HepG2 (cell line): Measurements from ENCODE around the gene RUNDC1. TPM values are rescaled to one million over a fixed set of nuclear protein-coding genes. Genes with fewer than 3 reads are reported as not detected.
A peak's percentile ranks its signal among the peaks of the same experiment; 100 is the strongest.

Experiments
- AGO2 ChIP-seq: fragments of 200-400 bp; formaldehyde crosslinking; optimal IDR thresholded peaks from 2 replicates; pipeline ENCODE3; 2017; ENCODE audit warnings: mild to moderate bottlenecking, low read depth, low read length, moderate library complexity
- HDAC6 ChIP-seq: fragments of 200-600 bp; sonication (generic); IDR thresholded peaks from 2 replicates; pipeline ENCODE4 v1.7.0; 2017; ENCODE audit warnings: mild to moderate bottlenecking, antibody characterized with exemption, low read length, low read depth
- KAT7 ChIP-seq: IDR thresholded peaks from 2 replicates; pipeline ENCODE4 v1.6.1; 2018; ENCODE audit warnings: borderline replicate concordance, missing compliant biosample characterization
- RFX5 ChIP-seq: IDR thresholded peaks from 2 replicates; pipeline ENCODE4 v1.6.1; 2011; ENCODE audit warnings: low read depth, low read length, improper control_type of control experiment
- SMAD1 ChIP-seq: sonication (generic); formaldehyde crosslinking; IDR thresholded peaks from 2 replicates; pipeline ENCODE4 v1.4.0; 2020; ENCODE audit warnings: missing genetic modification reagents, low read depth, mild to moderate bottlenecking, borderline replicate concordance
- SP4 ChIP-seq: sonication (generic); formaldehyde crosslinking; IDR thresholded peaks from 2 replicates; pipeline ENCODE4 v1.8.1; 2023; ENCODE audit warnings: mild to moderate bottlenecking, missing genetic modification reagents
- SRF ChIP-seq: IDR thresholded peaks from 2 replicates; pipeline ENCODE4 v1.6.1; 2011; ENCODE audit warnings: mild to moderate bottlenecking, low read depth, low read length, moderate library complexity
- ZFP36L2 ChIP-seq: sonication (generic); formaldehyde crosslinking; IDR thresholded peaks from 2 replicates; pipeline ENCODE4 v1.4.0; 2020; ENCODE audit warnings: missing genetic modification reagents
- ZFP37 ChIP-seq: sonication (generic); formaldehyde crosslinking; IDR thresholded peaks from 2 replicates; pipeline ENCODE4 v1.4.0; 2020; ENCODE audit warnings: missing genetic modification reagents, borderline replicate concordance
- ZNF724P ChIP-seq: sonication (generic); formaldehyde crosslinking; IDR thresholded peaks from 2 replicates; pipeline ENCODE4 v1.8.0; 2022; ENCODE audit warnings: missing genetic modification reagents, borderline replicate concordance
- ZSCAN20 ChIP-seq: sonication (generic); formaldehyde crosslinking; IDR thresholded peaks from 2 replicates; pipeline ENCODE4 v1.4.0; 2020; ENCODE audit warnings: missing genetic modification reagents, mild to moderate bottlenecking, borderline replicate concordance
- polyA plus RNA-seq, 8 experiments: library from polyadenylated mRNA; depleted of rRNA in 3 of 8; stranded (reverse) in 7 of 8; unstranded in 1 of 8; fragments of >200 nt; fragmentation: Illumina TruSeq in 4 of 8; extraction: Trizol in 4 of 8; gene quantifications; 2 replicates each; pipeline versions ENCODE4 v1.2.1 to v1.2.3, GENCODE V29; 2011 to 2016; ENCODE audit warnings: low read depth in 4 of 8, missing spikeins in 1 of 8, mixed read lengths in 1 of 8; ENCODE audit not compliant: insufficient read depth in 1 of 8
- total RNA-seq, 5 experiments: library from RNA; depleted of rRNA; stranded (reverse); fragments of >200 nt; fragmentation: Illumina TruSeq; extraction: Trizol; gene quantifications; 2 replicates each; pipeline ENCODE4 v1.2.3, GENCODE V29; 2016; ENCODE audit warnings: low read depth in 1 of 5
- TF ChIP-seq, protein P1 (sequence below): sonication (generic); formaldehyde crosslinking; IDR thresholded peaks from 2 replicates; pipeline ENCODE4 v1.4.0; 2020; ENCODE audit warnings: missing genetic modification reagents
- TF ChIP-seq, protein P2 (sequence below), 2 experiments: sonication (generic) in 1 of 2; formaldehyde crosslinking in 1 of 2; IDR thresholded peaks; 2 replicates each; pipeline versions ENCODE4 v1.4.0 to v1.6.1; 2018 to 2020; ENCODE audit warnings: missing genetic modification reagents in 2 of 2, borderline replicate concordance in 1 of 2, low read depth in 1 of 2, mild to moderate bottlenecking in 1 of 2, missing biosample characterization in 1 of 2
- TF ChIP-seq, protein P3 (sequence below): sonication (generic); formaldehyde crosslinking; conservative IDR thresholded peaks from 2 replicates; pipeline ENCODE4 v1.4.0; 2020; ENCODE audit warnings: mild to moderate bottlenecking, missing genetic modification reagents, moderate library complexity
- TF ChIP-seq, protein P4 (sequence below): sonication (generic); formaldehyde crosslinking; IDR thresholded peaks from 2 replicates; pipeline ENCODE4 v1.4.0; 2020; ENCODE audit warnings: missing genetic modification reagents
- TF ChIP-seq, protein P5 (sequence below): sonication (generic); formaldehyde crosslinking; IDR thresholded peaks from 2 replicates; pipeline ENCODE4 v1.4.0; 2020; ENCODE audit warnings: missing genetic modification reagents, low read depth, mild to moderate bottlenecking, borderline replicate concordance
- TF ChIP-seq, protein P6 (sequence below): IDR thresholded peaks from 2 replicates; pipeline ENCODE4 v1.6.1; 2016

RUNDC1 gene
- total and polyA plus RNA-seq, 2 of the 13 experiments (the other 11 are each of a cell fraction or from before 2014, with no cell fraction given), result 10.3 to 11.4 TPM

DNA sequence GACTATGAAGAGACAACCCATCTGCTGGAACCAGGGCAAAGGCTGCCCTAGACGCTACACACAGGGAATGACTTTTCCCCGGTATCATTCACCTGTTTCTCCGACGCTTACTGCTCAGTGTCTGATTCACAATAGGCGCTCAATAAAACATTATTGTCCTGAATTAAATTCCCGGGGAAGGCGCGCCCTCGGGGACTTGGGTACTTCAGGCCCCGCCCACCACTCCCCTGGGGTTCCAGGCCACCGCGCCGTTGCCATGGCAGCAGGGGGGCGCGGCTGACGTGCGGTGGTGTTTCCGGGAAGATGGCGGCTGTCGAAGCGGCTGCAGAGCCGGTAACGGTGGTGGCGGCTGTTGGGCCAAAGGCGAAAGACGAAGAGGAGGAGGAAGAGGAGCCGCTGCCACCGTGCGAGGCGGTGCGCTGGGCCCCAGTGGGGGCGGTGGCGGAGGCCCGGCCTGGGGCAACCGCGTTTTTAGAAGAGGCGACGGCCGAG, at the start of gene RUNDC1 (continued):
- TF ChIP-seq, protein P1, sequence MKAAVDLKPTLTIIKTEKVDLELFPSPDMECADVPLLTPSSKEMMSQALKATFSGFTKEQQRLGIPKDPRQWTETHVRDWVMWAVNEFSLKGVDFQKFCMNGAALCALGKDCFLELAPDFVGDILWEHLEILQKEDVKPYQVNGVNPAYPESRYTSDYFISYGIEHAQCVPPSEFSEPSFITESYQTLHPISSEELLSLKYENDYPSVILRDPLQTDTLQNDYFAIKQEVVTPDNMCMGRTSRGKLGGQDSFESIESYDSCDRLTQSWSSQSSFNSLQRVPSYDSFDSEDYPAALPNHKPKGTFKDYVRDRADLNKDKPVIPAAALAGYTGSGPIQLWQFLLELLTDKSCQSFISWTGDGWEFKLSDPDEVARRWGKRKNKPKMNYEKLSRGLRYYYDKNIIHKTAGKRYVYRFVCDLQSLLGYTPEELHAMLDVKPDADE (CRISPR knock-in tag), result peak; percentile 44; the same call in 1 of the 2 replicates
- no peak for TF ChIP-seq HDAC6
- TF ChIP-seq SP4 (CRISPR knock-in tag), result peak; percentile 62; the same call in 1 of the 2 replicates
- TF ChIP-seq RFX5, result peak; percentile 42; the same call in 1 of the 2 replicates
- TF ChIP-seq ZFP37 (CRISPR knock-in tag), result 0 out of 2 replicates have a peak, but pooled peaks have one; percentile 21
- TF ChIP-seq KAT7, result peak; percentile 56
- TF ChIP-seq, protein P2, sequence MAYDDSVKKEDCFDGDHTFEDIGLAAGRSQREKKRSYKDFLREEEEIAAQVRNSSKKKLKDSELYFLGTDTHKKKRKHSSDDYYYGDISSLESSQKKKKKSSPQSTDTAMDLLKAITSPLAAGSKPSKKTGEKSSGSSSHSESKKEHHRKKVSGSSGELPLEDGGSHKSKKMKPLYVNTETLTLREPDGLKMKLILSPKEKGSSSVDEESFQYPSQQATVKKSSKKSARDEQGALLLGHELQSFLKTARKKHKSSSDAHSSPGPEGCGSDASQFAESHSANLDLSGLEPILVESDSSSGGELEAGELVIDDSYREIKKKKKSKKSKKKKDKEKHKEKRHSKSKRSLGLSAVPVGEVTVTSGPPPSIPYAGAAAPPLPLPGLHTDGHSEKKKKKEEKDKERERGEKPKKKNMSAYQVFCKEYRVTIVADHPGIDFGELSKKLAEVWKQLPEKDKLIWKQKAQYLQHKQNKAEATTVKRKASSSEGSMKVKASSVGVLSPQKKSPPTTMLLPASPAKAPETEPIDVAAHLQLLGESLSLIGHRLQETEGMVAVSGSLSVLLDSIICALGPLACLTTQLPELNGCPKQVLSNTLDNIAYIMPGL (CRISPR knock-in tag; IDR thresholded peaks at IDR 0.05; ENCODE audit: borderline replicate concordance in 1 of 2, low read depth in 1 of 2), result peak; percentile 26 to 71; a peak in 2 of 4 replicates
- TF ChIP-seq ZFP36L2 (CRISPR knock-in tag), result 0 out of 2 replicates have a peak, but pooled peaks have one; percentile 44
- no peak for TF ChIP-seq AGO2
- TF ChIP-seq ZNF724P, result peak; percentile 77; the same call in 1 of the 2 replicates
- TF ChIP-seq, protein P3, sequence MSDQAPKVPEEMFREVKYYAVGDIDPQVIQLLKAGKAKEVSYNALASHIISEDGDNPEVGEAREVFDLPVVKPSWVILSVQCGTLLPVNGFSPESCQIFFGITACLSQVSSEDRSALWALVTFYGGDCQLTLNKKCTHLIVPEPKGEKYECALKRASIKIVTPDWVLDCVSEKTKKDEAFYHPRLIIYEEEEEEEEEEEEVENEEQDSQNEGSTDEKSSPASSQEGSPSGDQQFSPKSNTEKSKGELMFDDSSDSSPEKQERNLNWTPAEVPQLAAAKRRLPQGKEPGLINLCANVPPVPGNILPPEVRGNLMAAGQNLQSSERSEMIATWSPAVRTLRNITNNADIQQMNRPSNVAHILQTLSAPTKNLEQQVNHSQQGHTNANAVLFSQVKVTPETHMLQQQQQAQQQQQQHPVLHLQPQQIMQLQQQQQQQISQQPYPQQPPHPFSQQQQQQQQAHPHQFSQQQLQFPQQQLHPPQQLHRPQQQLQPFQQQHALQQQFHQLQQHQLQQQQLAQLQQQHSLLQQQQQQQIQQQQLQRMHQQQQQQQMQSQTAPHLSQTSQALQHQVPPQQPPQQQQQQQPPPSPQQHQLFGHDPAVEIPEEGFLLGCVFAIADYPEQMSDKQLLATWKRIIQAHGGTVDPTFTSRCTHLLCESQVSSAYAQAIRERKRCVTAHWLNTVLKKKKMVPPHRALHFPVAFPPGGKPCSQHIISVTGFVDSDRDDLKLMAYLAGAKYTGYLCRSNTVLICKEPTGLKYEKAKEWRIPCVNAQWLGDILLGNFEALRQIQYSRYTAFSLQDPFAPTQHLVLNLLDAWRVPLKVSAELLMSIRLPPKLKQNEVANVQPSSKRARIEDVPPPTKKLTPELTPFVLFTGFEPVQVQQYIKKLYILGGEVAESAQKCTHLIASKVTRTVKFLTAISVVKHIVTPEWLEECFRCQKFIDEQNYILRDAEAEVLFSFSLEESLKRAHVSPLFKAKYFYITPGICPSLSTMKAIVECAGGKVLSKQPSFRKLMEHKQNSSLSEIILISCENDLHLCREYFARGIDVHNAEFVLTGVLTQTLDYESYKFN (CRISPR knock-in tag), result 0 out of 2 replicates have a peak, but pooled peaks have one; percentile 11
- no peak for TF ChIP-seq SMAD1 (CRISPR knock-in tag)
- TF ChIP-seq, protein P4, sequence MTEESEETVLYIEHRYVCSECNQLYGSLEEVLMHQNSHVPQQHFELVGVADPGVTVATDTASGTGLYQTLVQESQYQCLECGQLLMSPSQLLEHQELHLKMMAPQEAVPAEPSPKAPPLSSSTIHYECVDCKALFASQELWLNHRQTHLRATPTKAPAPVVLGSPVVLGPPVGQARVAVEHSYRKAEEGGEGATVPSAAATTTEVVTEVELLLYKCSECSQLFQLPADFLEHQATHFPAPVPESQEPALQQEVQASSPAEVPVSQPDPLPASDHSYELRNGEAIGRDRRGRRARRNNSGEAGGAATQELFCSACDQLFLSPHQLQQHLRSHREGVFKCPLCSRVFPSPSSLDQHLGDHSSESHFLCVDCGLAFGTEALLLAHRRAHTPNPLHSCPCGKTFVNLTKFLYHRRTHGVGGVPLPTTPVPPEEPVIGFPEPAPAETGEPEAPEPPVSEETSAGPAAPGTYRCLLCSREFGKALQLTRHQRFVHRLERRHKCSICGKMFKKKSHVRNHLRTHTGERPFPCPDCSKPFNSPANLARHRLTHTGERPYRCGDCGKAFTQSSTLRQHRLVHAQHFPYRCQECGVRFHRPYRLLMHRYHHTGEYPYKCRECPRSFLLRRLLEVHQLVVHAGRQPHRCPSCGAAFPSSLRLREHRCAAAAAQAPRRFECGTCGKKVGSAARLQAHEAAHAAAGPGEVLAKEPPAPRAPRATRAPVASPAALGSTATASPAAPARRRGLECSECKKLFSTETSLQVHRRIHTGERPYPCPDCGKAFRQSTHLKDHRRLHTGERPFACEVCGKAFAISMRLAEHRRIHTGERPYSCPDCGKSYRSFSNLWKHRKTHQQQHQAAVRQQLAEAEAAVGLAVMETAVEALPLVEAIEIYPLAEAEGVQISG (CRISPR knock-in tag), result peak; percentile 38
- TF ChIP-seq, protein P5, sequence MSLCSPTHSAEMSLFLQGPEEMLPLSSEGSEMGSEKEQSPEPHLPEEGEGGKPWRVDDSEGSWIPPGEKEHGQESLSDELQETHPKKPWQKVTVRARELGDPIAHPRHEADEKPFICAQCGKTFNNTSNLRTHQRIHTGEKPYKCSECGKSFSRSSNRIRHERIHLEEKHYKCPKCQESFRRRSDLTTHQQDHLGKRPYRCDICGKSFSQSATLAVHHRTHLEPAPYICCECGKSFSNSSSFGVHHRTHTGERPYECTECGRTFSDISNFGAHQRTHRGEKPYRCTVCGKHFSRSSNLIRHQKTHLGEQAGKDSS (CRISPR knock-in tag), result 0 out of 2 replicates have a peak, but pooled peaks have one; percentile 19
- TF ChIP-seq ZSCAN20, result 0 out of 2 replicates have a peak, but pooled peaks have one; percentile 22
- TF ChIP-seq SRF, result peak; percentile 24; the same call in 1 of the 2 replicates
- TF ChIP-seq, protein P6, sequence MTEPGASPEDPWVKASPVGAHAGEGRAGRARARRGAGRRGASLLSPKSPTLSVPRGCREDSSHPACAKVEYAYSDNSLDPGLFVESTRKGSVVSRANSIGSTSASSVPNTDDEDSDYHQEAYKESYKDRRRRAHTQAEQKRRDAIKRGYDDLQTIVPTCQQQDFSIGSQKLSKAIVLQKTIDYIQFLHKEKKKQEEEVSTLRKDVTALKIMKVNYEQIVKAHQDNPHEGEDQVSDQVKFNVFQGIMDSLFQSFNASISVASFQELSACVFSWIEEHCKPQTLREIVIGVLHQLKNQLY, result no peak
